Measurements from ENCODE around the gene CD44. TPM values are rescaled to one million over a fixed set of nuclear protein-coding genes. Genes with fewer than 3 reads are reported as not detected.

Gene CD44
- total RNA-seq, 1 experiment from 2014 or later = 143 TPM

DNA sequence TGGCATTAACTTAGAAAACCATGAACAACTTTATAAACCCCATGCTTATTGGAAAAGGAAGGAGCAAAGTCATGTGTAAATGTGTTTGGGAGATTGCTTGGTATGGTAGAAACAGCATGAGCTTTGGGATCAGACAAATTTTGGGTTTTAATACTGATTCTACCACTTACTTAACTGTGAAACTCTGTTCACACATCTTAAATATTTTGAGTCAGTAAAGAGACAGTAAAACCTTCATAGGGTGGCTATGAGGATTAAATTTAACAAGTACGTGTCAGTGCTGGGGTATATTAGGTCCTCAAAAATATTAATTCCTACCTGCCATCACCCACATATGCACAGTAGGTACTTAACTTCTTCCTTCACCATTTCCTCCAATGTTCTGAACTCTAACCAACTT lies 96.5 kb downstream of the CD44 start:
- in situ Hi-C loops (cut with HindIII; ENCODE audit: low pct_unique_long_range_greater_than_20kb, low sequenced_read_pairs) = no loop called here
- DNase-seq (ENCODE audit: low read depth, low spot score) = no peak

DNA sequence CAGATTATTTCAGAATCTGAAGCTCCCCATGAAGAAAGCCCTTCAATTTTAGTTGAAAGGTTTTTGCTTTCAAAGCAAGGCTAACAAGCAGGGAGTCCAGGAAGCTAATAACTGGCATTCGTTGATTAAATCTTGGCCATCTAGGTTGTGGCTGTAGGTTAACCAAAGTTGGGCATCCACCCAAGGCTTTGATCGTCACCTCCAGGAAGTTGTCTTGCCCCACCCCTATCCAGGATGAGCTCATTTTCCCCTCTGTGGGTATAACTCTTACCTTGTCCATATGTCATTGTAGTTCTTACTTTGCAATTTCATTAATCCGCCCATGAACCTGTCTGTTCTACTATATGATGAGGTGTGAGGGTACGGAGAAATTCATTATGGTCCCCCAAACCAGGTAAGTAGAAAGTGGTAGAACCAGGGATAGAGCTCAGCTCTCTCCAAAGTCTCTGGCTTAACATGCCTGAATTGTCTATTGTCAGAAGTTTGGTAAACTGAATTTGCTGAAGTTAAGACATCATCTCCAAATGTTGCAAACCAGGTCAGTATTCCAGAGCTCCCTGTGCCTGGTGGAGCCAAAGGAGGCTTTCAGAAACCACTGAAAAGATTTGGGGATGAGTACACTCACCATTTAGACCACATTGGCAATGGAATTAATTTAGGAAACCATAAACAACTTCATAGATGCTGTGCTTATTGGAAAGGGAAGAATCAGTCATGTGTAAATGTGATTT lies 97.1 kb downstream of the CD44 start:
- in situ Hi-C loops (cut with HindIII; ENCODE audit: low pct_unique_long_range_greater_than_20kb, low sequenced_read_pairs) = no loop called here
- no peak for DNase-seq (ENCODE audit: low read depth, low spot score)

DNA sequence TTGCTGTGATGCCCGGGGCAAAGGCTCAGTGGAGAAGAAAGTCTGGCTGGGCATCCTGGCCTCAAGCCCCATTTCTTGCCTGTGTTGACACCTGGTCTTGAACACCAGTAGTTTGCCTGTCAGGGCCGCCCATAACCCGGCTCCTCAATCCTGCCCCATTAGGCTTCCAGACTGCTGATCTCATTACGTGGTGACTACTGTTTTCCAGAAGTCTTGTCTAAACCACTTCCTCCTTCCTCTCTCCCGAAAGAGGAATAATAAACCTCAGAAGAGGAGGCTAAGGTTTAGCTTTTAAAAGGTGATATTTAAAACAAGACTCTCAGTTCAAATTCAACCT lies 97.7 kb downstream of the CD44 start:
- in situ Hi-C loops (cut with HindIII; ENCODE audit: low pct_unique_long_range_greater_than_20kb, low sequenced_read_pairs) = no loop called here
- DNase-seq (ENCODE audit: low read depth, low spot score) = no peak

DNA sequence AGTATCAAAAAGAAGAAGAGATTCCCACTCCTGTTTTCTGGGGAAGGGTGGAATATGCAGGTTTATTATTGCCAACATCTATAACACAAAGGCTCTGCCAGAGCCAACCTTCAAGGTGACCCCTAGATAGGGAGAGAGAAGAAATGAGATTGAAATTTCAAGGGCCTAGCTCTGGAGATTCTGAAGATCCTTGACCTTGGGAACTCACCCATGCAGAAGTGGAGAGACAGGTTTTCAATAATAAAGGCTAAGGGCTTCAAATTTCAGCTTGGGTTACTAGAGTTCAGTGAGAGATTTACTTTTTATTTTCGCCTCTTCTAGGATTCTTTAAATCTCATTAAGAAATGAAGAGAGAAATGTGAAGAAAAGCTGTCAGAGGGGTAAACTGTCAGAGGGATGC lies 98.4 kb downstream of the CD44 start:
- in situ Hi-C loops (cut with HindIII; ENCODE audit: low pct_unique_long_range_greater_than_20kb, low sequenced_read_pairs) = no loop called here
- no peak for DNase-seq (ENCODE audit: low read depth, low spot score)

DNA sequence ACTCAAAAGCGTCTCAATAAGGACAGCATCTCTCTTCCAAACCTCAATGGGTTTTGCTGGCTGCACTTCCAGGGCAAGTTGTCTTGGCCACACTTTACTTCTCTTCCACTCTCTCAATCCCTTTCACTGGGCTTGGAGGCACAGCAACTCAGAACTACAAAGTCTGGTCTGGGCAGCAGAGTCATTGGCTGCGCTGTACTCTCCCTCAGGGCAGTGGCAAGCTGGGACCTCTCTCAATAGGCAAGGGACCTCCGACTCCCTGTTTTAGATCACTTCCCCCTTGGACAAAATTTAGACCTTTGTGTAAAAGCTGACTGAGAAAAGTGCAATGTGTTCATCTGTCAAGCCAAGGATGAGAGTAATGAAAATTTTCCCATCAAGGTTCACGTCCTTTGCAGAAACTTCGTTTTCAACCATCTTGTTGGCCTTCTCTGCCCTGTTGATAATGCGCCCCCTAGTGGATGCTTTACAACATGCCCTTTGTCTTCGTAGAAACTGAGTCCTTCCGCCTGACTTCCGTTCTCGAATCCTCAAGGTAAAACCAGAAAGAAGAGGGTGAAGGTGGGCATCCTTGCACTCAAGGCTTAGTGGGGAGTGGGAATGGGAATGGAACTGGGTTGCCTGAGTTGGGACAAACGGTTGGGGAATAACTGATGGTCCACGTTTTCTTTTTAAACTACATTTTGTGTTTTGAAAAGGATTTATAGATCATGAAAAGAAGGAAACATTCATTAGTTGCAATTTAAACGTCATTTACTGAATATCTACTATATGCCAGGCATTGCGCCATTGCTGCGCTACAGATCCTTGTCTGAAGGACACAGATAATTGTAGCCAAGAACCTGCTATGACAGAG lies 99.1 kb downstream of the CD44 start:
- DNase-seq (ENCODE audit: low read depth, low spot score) = peak; percentile 85
- in situ Hi-C loops (cut with HindIII; ENCODE audit: low pct_unique_long_range_greater_than_20kb, low sequenced_read_pairs) = no loop called here

DNA sequence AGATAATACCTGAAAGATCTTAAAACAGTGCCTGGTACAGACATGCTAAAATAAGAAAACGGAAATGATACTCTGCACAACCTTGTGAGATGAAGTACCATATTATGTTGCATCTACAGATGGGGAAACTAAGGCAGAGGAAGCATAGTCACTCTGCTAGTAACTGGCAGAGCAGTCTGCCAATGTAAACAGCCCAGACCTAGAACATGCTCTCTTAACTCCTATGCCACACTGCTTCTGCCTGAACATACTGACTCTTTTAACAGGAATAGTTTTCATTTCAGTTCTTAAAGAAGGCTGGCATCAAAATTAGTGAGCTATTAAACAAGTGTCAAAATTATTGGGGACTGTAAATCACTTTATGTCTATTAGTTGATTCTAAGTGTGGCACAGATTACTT lies 99.9 kb downstream of the CD44 start:
- in situ Hi-C loops (cut with HindIII; ENCODE audit: low pct_unique_long_range_greater_than_20kb, low sequenced_read_pairs) = no loop called here
- DNase-seq (ENCODE audit: low read depth, low spot score) = no peak

DNA sequence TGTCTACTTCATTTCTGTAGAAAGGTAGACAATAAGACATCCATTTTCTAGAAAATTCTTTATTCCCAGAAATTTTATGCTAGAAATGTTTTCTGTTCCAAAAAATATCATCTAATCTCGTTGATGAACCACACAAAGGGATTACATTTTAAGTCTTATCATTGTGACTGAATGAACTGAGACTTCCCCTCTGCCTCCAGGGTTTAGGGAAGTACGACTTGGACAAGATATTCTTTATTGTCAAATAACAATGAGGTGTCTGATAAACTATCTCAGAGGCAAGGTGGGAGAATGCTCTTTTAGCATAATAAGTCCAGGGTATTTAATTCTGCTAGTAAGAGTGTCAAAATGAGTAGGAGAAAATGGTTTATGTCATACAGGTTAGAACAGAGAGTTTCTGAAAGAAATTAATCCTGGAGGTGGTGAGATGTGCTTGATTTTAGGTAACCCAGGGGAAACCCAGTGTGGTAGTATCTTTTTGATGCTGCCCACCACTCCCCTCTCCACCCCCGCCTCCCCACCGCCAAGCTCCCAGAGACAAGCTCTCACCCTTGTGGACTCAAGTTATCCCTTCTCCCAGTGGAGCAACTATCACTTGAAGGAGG lies 100.6 kb downstream of the CD44 start:
- DNase-seq (ENCODE audit: low read depth, low spot score) = peak; percentile 63
- in situ Hi-C loops (cut with HindIII; ENCODE audit: low pct_unique_long_range_greater_than_20kb, low sequenced_read_pairs) = no loop called here

DNA sequence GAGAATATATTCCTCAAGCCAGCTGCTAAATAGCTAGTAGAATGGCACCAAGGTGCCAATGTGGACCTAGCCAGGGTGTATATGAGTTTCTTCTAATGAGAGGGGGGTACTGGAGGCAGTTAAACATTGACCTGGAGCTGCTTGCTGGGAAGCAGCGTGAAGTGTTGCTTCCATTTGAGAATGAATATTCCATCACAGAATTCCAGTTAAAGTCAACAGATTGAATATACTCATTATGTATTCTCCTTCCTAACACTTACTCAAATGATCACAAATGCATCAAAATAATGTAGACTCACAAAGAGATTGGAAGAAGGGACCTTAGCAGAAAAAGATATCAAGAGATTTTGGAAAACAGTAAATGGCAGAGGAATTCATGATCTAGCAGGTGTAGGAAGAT lies 102.1 kb downstream of the CD44 start:
- in situ Hi-C loops (cut with HindIII; ENCODE audit: low pct_unique_long_range_greater_than_20kb, low sequenced_read_pairs) = no loop called here

DNA sequence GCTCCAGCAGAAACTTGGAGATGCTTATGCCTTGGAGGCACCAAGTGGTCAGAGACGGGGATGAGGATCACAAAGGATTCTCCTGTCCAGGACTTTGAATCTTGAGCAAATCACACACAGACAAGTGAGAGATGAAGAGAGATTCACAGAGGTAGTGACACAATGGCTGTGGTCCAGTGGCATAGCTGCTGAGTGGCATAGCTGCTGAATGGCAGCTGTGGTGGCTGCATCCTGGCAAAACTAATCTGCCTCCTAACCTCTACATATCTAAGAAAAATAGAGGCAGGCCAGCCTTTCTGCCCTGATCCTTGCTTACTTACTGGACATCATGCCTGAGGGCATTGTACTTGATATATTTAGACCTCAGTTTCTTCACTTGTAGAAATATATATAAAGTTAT lies 102.6 kb downstream of the CD44 start:
- no peak for DNase-seq (ENCODE audit: low read depth, low spot score)
- in situ Hi-C loops (cut with HindIII; ENCODE audit: low pct_unique_long_range_greater_than_20kb, low sequenced_read_pairs) = no loop called here

More for the DNA sequence above, 102.1 kb downstream of the CD44 start:
- no peak for DNase-seq (ENCODE audit: low read depth, low spot score)

DNA sequence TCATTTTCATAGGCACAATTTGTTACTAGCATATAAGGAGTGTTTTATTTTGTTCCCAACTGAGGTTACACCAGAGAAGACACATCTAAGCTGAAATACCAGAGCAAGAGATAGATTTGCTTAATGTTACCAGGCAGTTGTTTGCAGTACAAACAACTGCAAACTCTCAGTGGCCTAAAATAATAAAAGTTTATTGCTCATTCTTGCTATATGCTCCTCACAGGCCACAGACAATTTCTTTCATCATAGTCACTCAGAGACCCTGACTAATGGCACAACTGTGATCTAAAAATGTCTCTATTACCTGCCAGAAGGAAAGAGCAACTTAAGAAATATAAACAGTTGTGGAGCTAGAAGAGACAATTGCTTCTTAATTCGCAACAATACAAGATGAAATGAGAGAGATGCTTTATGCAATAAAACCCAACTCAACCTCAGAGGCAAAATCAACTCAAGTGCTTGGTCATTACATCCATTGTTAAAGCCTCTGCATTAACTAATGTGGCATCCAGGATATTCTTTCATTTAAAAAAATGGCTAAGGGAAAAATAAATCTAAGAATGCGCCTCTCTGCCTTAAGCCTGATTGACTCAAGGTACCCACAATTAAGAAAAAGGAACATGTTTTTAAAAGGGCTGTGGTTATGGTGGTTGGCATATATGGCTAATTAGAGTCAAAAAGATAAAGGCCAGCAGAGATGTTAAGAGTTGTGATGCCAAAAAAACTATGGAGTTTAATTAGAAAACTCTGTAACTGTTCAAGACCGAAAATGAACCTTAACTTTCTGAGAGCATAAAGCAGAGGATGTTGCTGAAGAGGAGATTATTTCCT lies 103.7 kb downstream of the CD44 start:
- no peak for DNase-seq (ENCODE audit: low read depth, low spot score)
- in situ Hi-C loops (cut with HindIII; ENCODE audit: low pct_unique_long_range_greater_than_20kb, low sequenced_read_pairs) = no loop called here

DNA sequence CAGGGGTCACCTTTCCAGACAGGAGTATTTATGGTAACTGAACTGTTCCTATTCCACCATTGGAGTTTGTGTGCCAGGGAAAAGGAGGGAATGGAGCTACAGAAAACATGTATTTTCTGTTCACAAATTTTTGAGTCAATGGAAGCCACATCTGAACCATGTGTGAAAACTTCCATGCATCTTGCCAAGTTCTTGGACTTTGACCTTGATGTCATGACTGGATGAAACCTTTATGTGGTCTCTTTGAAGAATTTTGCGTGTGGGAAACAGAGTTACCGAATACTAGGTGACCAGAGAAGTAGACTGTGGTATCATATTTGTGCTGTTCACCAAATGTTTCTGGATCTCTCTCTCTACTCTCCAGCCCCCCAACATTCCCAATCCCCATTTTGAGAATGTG lies 104.8 kb downstream of the CD44 start:
- in situ Hi-C loops (cut with HindIII; ENCODE audit: low pct_unique_long_range_greater_than_20kb, low sequenced_read_pairs) = no loop called here
- DNase-seq (ENCODE audit: low read depth, low spot score) = no peak

DNA sequence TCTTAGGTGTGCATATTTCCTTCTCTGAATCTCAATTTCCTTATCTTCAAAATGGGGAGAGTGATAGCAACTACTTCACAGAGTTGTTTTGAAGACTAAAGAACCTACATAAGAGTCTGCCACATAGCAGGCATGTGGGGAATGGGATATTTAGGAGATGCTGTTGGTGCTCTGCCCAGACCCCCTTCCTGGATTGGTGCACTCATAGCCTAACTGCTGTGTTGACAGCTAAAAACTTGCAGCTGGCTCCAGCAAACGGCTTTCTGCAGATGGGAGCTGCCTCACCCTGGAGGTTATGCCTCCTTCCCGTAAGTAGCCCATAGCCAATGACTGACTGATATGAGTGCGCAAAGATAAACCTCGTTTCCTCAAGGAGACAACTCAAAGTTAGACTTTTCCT lies 106.1 kb downstream of the CD44 start:
- DNase-seq (ENCODE audit: low read depth, low spot score) = no peak
- in situ Hi-C loops (cut with HindIII; ENCODE audit: low pct_unique_long_range_greater_than_20kb, low sequenced_read_pairs) = no loop called here

DNA sequence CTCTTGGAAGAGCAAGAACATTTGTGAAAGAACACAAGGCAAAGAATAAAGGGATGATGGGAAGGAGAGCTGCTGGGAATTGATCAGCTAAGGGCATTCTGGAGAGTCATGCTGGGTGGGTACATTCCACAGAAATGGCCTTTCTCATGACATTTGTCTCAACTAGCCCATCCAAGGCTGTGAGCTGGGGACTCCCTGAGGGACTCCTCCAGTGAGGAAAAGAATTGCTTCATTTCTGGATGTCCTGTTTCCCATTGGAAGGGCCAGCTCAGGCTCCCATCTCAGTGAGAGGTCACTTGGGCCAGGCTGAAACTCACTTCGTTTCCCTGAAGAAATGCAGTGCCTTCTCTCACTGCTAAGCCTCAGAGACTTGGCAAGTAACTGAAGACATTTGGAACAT lies 106.8 kb downstream of the CD44 start:
- in situ Hi-C loops (cut with HindIII; ENCODE audit: low pct_unique_long_range_greater_than_20kb, low sequenced_read_pairs) = no loop called here
- DNase-seq (ENCODE audit: low read depth, low spot score) = no peak

DNA sequence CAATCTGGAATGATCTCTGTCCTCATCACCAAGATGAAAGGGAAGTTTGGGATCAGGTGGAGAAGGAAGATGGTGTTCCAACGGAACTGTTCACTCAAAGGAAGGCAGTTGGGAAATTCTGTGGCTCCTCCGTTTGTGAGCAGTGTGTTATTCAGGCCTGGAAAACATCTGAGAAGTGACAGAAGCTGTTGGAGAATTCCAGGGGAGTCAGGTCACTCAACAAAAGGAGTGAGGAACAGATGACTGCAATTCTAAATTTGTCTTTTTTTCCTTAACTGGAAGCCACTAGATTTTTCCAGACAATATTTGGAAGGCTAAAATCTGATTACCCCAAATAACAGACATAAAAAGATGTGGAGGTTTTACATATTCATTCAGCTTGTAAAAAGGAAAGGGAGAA lies 107.8 kb downstream of the CD44 start:
- in situ Hi-C loops (cut with HindIII; ENCODE audit: low pct_unique_long_range_greater_than_20kb, low sequenced_read_pairs) = no loop called here

DNA sequence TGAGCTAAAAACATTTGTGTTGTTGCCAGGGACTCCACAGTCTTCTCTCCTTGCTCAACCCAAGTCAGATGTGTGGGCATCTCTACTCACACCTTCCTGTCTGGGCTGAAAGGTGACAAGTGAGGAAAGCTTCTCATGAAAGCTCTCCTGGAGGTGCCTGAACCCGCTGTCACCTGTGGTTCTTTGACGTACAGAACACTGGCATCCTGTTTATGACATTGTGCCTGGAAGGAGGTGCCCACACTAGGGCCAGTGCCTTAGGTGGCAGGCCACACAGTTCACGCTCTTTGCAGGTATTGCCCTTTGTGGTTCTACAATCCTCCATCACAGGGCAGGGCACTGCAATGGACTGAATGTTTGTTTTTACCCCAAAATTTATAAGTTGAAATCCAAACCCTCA lies 108.5 kb downstream of the CD44 start:
- DNase-seq (ENCODE audit: low read depth, low spot score) = no peak
- in situ Hi-C loops (cut with HindIII; ENCODE audit: low pct_unique_long_range_greater_than_20kb, low sequenced_read_pairs) = no loop called here

More for the DNA sequence above, 107.8 kb downstream of the CD44 start:
- no peak for DNase-seq (ENCODE audit: low read depth, low spot score)

DNA sequence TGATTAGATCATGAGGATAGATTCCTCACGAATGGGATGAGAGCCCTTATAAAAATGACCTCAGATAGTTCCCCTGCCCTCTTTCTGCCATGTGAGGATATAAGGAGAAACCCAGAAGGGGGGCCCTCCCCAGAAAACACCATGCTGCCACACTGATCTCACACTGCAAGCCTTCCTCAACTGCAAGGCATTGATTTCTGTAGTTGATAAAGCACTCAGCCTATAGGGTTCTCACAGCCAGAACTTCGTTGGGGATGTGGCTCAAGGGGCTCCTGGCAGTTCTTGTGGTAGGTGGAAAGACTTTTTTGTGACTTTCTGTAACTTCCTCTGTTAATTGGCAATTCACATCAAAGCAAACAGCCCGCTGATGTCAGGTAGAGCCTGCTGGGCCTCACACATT lies 108.9 kb downstream of the CD44 start:
- in situ Hi-C loops (cut with HindIII; ENCODE audit: low pct_unique_long_range_greater_than_20kb, low sequenced_read_pairs) = no loop called here
- DNase-seq (ENCODE audit: low read depth, low spot score) = no peak

DNA sequence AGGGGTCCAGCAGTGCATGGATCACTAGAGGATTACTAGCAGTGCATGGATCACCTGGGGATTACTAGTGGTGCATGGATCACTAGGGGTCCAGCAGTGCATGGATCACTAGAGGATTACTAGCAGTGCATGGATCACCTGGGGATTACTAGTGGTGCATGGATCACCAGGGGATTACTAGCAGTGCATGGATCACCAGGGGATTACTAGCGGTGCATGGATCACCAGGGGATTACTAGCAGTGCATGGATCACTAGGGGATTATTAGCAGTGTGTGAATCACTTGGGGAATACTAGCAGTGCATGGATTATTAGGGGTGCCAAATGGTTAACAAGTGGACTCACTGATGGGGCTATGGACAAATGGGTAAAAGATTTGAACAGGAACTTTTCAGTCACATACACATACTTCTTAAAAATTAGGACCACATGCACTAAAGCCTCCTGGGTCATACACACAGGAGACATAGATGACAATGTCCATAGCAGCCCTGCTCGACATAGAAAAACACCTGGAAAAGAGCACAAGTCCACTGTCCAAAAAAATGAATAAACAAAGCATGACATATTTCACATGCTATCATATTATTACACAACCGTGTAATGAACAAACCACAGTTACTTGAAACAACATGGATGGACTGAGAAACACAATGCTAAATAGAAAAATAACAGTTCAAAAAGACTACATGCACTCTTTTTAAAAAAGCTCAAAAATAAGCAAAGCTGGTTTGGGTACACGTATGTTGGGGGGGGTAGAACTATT lies 109.8 kb downstream of the CD44 start:
- DNase-seq (ENCODE audit: low read depth, low spot score) = no peak
- in situ Hi-C loops (cut with HindIII; ENCODE audit: low pct_unique_long_range_greater_than_20kb, low sequenced_read_pairs) = no loop called here

Measured in SK-MEL-5 (cell line).